Measurements from ENCODE around the gene CMSS1. TPM values are rescaled to one million over a fixed set of nuclear protein-coding genes. Genes with fewer than 3 reads are reported as not detected.

Gene CMSS1
- total RNA-seq, 1 experiment from 2014 or later: 117 TPM

GRCh38 chr3:99943931-99944761 is 126.5 kb downstream of the CMSS1 start:
- no peaks in the 10 kb centered on the region for H3K36me3 Mint-ChIP-seq (ENCODE audit: insufficient read depth, unreplicated experiment)
- H3K4me3 Mint-ChIP-seq (ENCODE audit: unreplicated experiment): no peak overlapping the region
- ChIA-PET POLR2A (interaction anchor here (1.0 kb wide), 1 partner anchor 16 kb away, joined by 3 read pairs; no protein-coding TSS in a partner anchor), CTCF (interaction anchor here (0.6 to 1.3 kb wide), 4 partner anchors 25 to 128 kb away, joined by 3 to 4 read pairs (median 3); no protein-coding TSS in a partner anchor)
- H3K4me1 Mint-ChIP-seq (ENCODE audit: insufficient read depth, unreplicated experiment): peaks cover 6% of the 10 kb centered on the region
- H3K9me3 Mint-ChIP-seq (ENCODE audit: unreplicated experiment): no peaks in the 10 kb centered on the region
- no peak for DNase-seq (ENCODE audit: unreplicated experiment)
- no peak for TF ChIP-seq CTCF (IDR thresholded peaks at IDR 0.05; ENCODE audit: unreplicated experiment)
- H3K27me3 Mint-ChIP-seq (ENCODE audit: insufficient read depth, unreplicated experiment): no peaks in the 10 kb centered on the region
- intact Hi-C loops (cut with micrococcal nuclease): no loop called here
- BruUV-seq (replicated peaks): no TSS peak
- H3K27ac Mint-ChIP-seq (ENCODE audit: low read depth, unreplicated experiment): no peak overlapping the region

GRCh38 chr3:99945328-99945995 is 127.8 kb downstream of the CMSS1 start:
- H3K36me3 Mint-ChIP-seq (ENCODE audit: insufficient read depth, unreplicated experiment): no peaks in the 10 kb centered on the region
- no peaks in the 10 kb centered on the region for H3K27me3 Mint-ChIP-seq (ENCODE audit: insufficient read depth, unreplicated experiment)
- POLR2A ChIA-PET: interaction anchor here (0.6 to 1.5 kb wide), 4 partner anchors 9 to 120 kb away, joined by 3 to 4 read pairs (median 3); no protein-coding TSS in a partner anchor
- peaks cover 6% of the 10 kb centered on the region for H3K4me1 Mint-ChIP-seq (ENCODE audit: insufficient read depth, unreplicated experiment)
- H3K27ac Mint-ChIP-seq (ENCODE audit: low read depth, unreplicated experiment): no peak overlapping the region
- CTCF ChIA-PET: interaction anchor here (0.6 kb wide), 1 partner anchor 448 kb away, joined by 8 read pairs; no protein-coding TSS in a partner anchor
- no TSS peak for BruUV-seq (replicated peaks)
- DNase-seq (ENCODE audit: unreplicated experiment): no peak
- intact Hi-C loops (cut with micrococcal nuclease): no loop called here
- no peak overlapping the region for H3K4me3 Mint-ChIP-seq (ENCODE audit: unreplicated experiment)
- H3K9me3 Mint-ChIP-seq (ENCODE audit: unreplicated experiment): no peaks in the 10 kb centered on the region
- no peak for TF ChIP-seq CTCF (IDR thresholded peaks at IDR 0.05; ENCODE audit: unreplicated experiment)

- CTCF ChIA-PET: interaction anchor here (1.1 kb wide), 1 partner anchor 104 kb away, joined by 6 read pairs; no protein-coding TSS in a partner anchor
- no TSS peak for BruUV-seq (replicated peaks)
- peaks cover 6% of the 10 kb centered on the region for H3K4me1 Mint-ChIP-seq (ENCODE audit: insufficient read depth, unreplicated experiment)
- H3K9me3 Mint-ChIP-seq (ENCODE audit: unreplicated experiment): no peaks in the 10 kb centered on the region
- DNase-seq (ENCODE audit: unreplicated experiment): no peak
- intact Hi-C loops (cut with micrococcal nuclease): no loop called here
- no peaks in the 10 kb centered on the region for H3K36me3 Mint-ChIP-seq (ENCODE audit: insufficient read depth, unreplicated experiment)
- no peak overlapping the region for H3K4me3 Mint-ChIP-seq (ENCODE audit: unreplicated experiment)
- H3K27ac Mint-ChIP-seq (ENCODE audit: low read depth, unreplicated experiment): no peak overlapping the region
- no peaks in the 10 kb centered on the region for H3K27me3 Mint-ChIP-seq (ENCODE audit: insufficient read depth, unreplicated experiment)
- POLR2A ChIA-PET: interaction anchor here (0.6 to 2.8 kb wide), 3 partner anchors 10 to 454 kb away, joined by 3 to 9 read pairs (median 3); partner anchors contain the start of gene LNP1
- no peak for TF ChIP-seq CTCF (IDR thresholded peaks at IDR 0.05; ENCODE audit: unreplicated experiment)
Measured at GRCh38 chr3:99947356-99947755, 129.7 kb downstream of the CMSS1 start.

All from MCF 10A (cell line).